ENCODE data around the gene PRPH2.
"Not testable (repeated sequence)": the region's sequence is repeated elsewhere in the genome, so short reads cannot be mapped to it uniquely, and the experiment has no call there.

PRPH2 gene

GRCh38 chr6:42740725-42741124, 18.3 kb upstream of the PRPH2 start:
- no peak for FAIRE-seq

GRCh38 chr6:42735976-42736375, 13.6 kb upstream of the PRPH2 start:
- no peak for FAIRE-seq

- not testable (repeated sequence) for FAIRE-seq
Measured at GRCh38 chr6:42733867-42734481, 11.6 kb upstream of the PRPH2 start.

DNA sequence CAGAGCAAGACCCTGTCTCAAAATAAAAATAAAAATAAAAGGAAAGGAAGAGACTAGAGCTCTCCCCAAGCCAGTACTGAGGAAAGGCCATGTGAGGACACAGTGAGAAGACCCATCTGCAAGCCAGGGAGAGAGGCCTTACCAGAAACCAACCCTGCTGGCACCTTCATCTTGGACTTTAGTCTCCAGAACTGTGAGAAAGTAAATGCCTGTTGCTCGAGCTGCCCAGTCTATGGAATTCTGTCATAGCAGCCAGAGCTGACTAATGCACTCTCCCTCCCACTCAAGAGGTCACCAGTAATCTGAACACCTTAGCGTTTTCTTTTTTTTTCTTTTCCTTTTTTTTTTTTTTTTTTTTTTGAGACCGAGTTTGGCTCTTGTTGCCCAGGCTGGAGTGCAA, 7.3 kb upstream of the PRPH2 start:
- no peak for FAIRE-seq

DNA sequence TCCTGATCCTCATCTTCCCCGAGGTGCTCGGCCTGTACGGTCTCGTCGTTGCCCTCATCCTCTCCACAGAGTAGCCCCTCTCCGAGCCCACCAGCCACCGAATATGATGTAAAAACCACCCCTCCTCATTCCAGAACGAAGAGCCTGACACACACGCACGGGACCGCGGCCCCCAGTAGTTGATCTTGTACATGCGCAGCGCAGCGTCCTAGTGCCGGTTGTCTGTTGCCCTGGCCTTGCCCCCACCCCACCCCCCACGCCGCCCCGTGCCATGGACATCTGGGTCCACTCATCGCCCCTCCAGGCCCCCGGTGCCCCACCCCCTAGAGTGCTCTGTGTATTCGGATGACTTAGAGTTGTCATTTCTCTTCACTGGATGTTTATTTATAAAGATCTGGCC, 5.2 kb upstream of the PRPH2 start:
- FAIRE-seq = no peak

GRCh38 chr6:42727087-42727611, 4.8 kb upstream of the PRPH2 start:
- FAIRE-seq = no peak

DNA sequence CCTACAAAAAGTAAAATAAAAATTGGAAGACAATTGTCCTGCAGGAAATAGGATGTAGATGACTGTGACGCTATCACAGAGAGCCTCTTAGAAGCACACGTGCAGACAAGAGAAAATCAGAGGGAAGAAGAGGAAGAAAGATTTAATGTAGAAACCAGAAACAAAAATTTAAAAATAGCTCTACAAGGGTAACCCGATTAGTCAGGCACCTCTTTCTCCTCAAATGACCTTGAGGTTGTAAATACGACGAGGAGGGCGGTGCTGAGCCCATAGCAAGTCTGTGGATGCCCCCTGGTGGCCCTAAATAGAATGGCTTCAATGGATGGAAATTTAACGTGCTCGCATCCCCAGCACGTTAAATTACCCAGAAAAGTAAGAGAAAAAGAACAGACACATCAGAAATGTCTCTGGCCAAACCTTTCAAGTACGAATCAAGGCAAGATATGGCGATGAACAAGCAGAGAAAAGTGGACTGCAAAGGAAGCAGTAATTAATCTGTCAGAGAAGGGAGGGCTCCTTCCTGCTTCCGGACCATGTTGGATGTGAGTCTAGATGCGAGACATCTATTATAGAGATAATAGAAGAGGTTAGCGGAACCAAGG, 4.2 kb upstream of the PRPH2 start:
- peak; percentile 93 for FAIRE-seq

DNA sequence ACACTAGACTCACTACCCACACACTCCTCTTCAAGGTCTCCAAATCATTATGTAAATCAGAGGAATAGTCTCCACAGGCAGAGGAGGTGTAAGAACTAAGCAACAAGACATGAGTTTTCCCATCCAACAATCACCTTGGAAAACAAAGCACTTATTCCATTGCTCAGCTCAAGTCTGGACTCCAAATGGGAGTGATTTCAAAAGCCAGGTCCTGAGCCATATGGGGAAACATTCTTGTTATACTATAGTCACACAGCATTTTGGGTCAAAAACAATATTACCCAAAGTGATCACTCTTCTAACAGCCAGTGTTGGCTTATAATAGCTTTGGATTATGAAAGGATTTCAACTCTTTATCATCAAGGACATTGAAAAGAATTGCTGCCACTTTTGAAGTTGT, 3.6 kb upstream of the PRPH2 start:
- FAIRE-seq = no peak

- no peak for FAIRE-seq
Measured at GRCh38 chr6:42724825-42725224, 2.4 kb upstream of the PRPH2 start.

- FAIRE-seq = no peak
Measured at GRCh38 chr6:42720739-42721138, 1.7 kb downstream of the PRPH2 start.

DNA sequence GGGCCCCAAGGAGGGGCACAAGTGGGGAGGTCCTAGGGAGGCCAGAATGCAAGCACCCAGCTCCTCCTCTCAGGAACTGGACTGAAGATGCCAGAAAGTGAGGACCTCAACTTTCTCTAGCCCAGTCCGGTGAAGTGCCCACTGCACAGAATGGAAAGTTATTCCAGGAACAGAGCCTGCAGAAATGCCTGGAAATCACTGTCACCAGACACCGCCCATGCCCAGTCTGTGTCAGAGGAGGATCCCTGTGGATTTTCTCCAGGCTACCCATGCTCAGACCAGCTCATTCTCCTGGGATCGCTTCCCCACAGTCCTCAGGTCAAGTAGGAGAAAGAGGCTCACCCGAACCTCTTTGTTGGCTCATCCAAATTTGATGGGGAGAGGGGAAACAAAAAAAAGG, 6.5 kb downstream of the PRPH2 start:
- FAIRE-seq = no peak

GRCh38 chr6:42714098-42714761, 8.2 kb downstream of the PRPH2 start:
- no peak for FAIRE-seq

- FAIRE-seq = no peak
Measured at GRCh38 chr6:42711930-42712329, 10.5 kb downstream of the PRPH2 start.

GRCh38 chr6:42710316-42710715, 12.1 kb downstream of the PRPH2 start:
- no peak for FAIRE-seq

DNA sequence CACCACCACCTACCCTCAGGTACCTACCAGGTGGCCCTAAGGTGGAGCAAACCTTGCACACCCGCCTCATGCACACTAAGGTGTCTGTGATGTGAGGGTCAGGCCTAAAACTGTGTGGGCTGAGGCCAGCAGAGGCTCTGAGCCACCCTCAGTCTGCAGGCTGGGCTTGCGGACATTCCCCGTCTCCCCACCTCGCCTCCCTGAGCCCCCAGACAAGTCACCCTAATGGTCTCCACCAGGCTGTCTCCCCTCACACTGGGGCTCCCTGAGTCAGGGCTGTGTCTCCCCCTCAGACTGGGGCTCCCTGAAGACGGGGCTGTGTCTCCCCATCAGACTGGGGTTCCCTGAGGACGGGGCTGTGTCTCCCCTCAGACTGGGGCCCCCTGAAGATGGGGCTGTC, 12.5 kb downstream of the PRPH2 start:
- no peak for FAIRE-seq

- no peak for FAIRE-seq
Measured at GRCh38 chr6:42708096-42708495, 14.3 kb downstream of the PRPH2 start.

GRCh38 chr6:42707595-42707994, 14.8 kb downstream of the PRPH2 start:
- no peak for FAIRE-seq

- no peak for FAIRE-seq
Measured at GRCh38 chr6:42704937-42705374, 17.4 kb downstream of the PRPH2 start.

DNA sequence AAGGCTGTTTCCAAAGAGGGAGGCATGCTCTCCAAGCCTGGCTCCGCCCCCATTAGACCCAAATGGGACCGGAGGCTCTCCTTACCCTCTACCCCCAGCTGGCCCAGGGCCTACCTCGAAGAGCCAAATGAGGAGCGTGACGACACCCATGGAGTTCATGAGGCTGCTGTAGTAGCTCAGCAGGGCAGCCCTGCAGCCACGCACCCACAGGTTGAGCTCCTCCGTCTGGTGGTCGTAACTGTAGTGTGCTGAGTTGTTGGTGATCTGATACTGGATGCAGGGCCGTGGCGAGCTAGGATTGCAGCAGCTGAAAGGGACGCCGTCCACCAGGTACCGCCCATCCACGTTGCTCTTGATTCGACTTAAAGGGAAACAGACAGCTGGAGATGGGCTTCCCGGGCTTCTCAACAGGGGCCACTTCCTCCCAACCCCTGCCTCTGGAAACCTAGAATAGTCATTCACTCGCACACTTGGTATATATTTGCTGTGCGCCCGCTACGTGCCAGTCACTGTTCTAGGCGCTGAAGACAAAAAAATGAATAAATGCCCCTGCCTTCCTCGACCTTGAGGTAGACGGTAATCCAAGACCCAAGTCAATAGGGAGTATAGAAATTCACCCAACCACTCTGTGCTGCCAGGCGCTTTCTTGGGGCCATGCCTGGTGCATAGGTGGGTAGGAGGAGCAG, 18.0 kb downstream of the PRPH2 start:
- no peak for FAIRE-seq

GRCh38 chr6:42702786-42703185, 19.6 kb downstream of the PRPH2 start:
- not testable (repeated sequence) for FAIRE-seq

GRCh38 chr6:42702200-42702599, 20.2 kb downstream of the PRPH2 start:
- FAIRE-seq = no peak

DNA sequence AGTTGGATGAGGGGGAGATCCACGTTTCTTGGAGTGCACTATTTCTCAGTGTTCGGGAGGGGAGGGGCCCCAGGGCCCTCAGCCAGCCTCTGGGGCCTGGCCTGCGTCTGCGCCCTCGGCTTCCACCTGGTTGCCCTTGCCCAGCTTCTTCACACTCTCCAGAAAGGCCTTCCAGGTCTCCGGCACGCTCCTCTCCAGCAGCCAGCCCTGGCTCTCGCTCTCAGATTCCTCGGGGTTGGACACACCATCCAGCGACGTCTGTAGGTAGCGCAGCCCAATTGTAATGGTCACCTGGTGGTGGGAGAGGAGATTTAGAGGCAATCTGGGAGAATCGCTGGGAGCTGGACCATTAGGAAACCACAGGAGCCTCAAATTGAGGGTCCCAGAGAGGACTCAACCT, 24.2 kb downstream of the PRPH2 start:
- FAIRE-seq = no peak

- no peak for FAIRE-seq
Measured at GRCh38 chr6:42697268-42697655, 25.1 kb downstream of the PRPH2 start.
